ENCODE measurements around the gene PPWD1.
"Not testable (repeated sequence)": the region's sequence is repeated elsewhere in the genome, so short reads cannot be mapped to it uniquely, and the experiment has no call there.

Gene PPWD1

GRCh38 chr5:65562731-65563701 lies at the start of gene PPWD1, which contains the start of gene CENPK:
PPWD1 (plus strand) TSS chr5:65563296; CDS start chr5:65563311, 15 bp downstream.
CENPK (minus strand) TSS chr5:65563168; CDS start chr5:65554907, 8,261 bp downstream.
- peak; percentile 88 for DNase-seq

GRCh38 chr5:65525726-65526125 lies 37.4 kb upstream of the PPWD1 start:
- DNase-seq: no peak

GRCh38 chr5:65530904-65531303 lies 32.2 kb upstream of the PPWD1 start:
- DNase-seq: no peak

DNA sequence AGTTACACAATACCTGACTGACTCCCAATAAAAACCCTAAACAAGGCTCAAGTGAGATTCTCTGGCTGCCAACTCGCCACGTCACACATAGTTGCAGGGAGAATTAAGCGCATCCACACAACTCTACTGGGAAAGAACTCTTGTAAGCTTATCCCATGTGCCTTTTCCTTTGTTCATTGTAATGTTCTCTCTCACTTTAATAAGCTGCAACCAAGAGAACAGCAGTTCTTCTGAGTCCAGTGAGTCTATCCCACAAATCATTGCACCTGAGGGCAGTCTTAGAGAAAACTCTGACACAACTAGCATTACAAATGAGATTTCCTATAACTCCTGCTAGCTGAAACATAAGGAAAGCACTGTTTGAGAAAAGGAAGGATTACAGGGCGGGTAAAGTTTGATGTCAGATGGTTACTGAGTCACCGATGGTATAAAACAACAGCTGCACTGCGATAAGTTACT lies 27.5 kb upstream of the PPWD1 start:
- DNase-seq: no peak

DNA sequence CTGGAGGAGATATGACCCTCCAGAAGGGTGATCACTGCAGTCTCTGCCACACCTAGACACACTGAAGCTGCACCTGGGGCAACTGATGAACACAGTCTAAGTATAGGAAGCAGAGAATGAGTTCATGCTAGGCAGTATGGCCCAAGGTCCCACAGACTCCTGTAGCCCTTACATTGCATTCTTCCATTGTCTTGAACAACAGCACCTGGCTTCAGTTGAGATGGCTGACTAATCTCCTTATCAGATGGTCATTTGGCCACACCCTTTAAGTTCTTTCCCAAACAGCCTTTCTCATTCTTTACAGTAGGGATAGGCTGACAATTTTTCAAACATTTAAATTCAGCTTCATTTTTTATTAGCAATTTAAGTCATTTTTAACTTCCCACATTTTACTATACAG lies 23.3 kb upstream of the PPWD1 start:
- no peak for DNase-seq

GRCh38 chr5:65544473-65544872 lies 18.6 kb upstream of the PPWD1 start:
- DNase-seq: no peak

DNA sequence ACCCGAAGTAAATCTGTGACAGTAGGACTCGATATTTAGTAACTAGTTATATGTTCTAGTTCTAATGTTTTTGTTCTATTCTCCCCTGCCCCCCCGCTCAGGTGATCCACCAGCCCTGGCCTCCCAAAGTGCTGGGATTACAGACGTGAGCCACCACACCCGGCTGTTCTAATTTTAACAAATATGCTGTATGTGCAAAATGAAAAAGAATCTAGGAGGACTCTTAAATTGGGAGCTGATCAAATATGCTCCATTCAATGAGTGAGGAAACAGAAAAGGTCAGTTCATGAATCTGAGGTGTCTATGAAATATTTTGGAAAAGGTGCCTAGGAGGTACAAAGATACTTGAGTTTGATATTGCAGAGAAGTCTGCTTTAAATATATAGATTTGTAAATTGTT lies 17.0 kb upstream of the PPWD1 start:
- no peak for DNase-seq

GRCh38 chr5:65548281-65548680 lies 14.8 kb upstream of the PPWD1 start:
- DNase-seq: no peak

DNA sequence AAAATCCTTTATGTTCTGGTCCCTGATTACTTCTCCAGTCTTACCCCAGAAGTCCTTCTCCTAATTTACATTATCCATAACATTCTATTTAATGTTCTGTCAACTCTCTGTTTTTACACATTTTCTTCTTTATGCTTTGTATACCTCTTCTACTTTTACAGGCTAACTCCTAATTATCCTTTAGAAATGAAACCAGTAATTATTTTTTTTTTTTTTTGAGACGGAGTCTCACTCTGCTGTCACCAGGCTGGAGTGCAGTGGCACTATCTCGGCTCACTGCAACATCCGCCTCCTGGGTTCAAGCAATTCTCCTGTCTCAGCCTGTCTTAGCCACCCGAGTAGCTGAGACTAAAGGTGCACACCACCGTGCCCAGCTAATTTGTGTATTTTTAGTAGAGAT lies 9.2 kb upstream of the PPWD1 start:
- DNase-seq: no peak

GRCh38 chr5:65555287-65555686 lies 7.8 kb upstream of the PPWD1 start:
- no peak for DNase-seq

DNA sequence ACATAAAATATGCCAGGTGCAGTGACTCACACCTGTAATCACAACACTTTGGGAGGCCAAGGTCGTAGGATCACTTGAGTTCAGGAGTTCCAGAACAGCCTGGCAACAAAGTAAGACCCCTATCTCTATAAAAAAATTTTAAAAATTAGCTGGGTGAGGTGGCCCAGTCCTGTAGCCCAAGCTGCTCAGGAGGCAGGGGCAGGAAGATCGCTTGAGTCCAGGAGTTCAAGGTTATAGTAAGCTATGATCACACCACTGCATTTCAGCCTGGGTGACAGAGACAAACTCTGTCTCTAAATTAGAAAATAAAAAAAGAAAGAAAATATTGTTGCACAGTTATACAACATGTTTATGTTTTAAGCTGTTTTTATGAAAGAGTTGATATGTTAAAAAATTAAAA lies 6.9 kb upstream of the PPWD1 start:
- DNase-seq: no peak

DNA sequence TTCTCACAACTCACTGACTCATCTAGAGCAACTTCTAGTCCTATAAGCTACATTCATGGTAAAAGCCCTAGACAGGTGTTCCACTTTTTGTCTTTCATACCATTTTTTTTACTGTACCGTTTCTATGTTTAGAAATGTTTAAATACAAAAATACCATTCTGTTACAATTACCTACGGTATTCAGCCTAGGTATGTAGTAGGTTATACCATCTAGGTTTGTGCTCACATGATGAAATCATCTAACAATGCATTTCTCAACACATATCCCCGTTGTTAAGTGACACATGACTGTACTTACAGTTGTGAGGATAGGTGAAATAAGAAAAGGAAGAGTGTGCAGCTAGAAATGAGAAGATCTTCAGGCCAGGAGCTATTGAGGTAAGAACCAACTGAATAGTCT lies 6.4 kb upstream of the PPWD1 start:
- DNase-seq: no peak

GRCh38 chr5:65563777-65564176 lies 681 bp downstream of the PPWD1 start:
- no peak for DNase-seq

DNA sequence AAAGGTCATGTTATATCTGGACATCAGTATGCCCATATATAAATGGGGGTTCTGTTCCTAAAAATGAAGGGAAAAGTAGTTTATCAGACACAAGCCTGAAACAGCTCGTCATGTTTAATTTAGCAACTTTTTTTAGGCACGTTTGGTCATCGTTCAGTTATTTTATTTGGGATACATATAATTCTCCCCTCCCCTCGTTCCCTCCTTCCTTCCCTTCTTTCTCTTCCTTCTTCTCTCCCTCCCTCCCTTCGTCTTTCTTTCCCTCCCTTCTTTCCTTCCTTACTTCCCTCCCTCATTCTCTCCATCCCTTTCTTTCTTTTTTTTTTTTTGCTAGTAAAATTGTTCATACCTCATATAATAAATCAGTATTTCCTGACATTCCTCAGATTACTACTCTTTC lies 3.4 kb downstream of the PPWD1 start:
- DNase-seq: no peak

GRCh38 chr5:65570598-65571226 lies 7.6 kb downstream of the PPWD1 start:
- DNase-seq: no peak

DNA sequence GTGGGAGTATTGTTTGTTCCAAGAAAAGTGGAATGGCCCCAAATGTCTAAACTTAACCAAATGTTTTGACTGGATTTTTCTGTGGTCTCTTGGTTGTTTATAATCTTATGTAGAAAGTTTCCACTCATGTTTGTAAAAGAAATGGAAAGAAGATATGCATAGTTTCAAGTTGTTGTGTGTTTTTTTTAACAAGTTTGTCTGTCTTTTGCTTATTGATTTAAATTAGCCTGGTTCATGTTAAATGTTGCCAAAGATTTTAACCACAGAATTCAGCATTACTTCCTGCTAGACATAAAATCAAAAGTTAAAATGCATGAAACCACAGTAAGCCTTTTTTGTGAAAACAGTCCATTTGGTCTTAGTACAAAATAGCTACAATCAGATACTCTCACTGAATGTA lies 14.0 kb downstream of the PPWD1 start:
- no peak for DNase-seq

DNA sequence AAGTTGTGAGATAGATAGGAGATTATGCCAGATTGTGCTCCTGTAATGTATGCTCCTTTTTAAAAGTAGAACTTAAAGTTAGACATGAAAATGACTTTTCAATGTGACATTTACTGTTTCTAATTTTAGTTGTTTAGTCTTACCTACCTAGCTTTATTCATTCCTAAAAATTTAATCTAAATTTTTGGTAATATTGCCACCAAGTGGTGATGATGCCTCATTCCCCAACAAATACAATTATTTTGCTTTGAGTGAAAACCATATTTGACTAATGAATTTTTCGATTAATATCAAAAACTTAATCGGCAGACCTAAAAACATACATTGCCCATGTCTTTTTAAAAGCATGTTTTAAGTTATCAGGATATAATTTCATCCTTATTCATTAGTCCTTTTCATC lies 25.6 kb downstream of the PPWD1 start:
- DNase-seq: no peak

DNA sequence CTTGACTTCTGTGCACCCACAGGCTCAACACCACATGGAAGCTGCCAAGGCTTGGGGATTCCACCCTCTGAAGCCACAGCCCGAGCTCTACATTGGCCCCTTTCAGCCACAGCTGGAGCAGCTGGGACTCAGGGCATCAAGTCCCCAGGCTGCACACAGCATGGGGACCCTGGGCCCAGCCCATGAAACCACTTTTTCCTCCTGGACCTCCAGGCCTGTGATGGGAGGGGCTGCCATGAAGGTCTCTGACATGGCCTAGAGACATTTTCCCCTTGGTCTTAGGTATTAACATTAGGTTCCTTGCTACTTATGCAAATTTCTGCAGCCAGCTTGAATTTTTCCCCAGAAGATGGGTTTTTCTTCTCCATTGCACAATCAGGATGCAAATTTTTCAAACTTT lies 38.7 kb downstream of the PPWD1 start:
- DNase-seq: not testable (repeated sequence)

- no peak for DNase-seq
Measured at GRCh38 chr5:65611524-65611923, 48.4 kb downstream of the PPWD1 start.

DNA sequence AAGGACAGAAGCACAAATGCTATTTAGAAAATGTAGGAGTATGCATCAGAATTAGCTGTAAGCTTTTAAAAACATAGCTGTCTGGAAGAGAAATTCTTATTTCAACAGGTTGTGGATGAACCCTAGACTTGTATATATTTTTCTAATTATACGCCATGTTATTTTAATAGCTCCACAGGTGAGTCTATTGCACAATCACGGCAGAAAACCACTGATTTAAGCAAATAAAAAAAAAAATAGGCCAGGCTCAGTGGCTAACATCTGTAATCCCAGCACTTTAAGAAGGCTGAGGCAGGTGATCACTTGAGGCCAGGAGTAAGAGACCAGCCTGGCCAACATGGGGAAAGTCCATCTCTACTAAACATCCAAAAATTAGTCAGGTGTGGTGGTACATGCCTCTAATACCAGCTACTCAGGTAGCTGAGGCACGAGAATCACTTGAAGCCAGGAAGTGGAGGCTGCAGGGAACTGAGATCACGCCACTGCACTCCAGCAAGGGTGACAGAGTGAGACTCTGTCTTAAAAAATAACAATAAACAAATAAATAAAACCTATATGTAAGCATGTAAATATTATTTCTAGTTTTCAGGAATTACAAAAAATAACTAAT lies 49.3 kb downstream of the PPWD1 start:
- no peak for DNase-seq

- no peak for DNase-seq
Measured at GRCh38 chr5:65620021-65620420, 56.9 kb downstream of the PPWD1 start.

GRCh38 chr5:65621961-65622360 lies 58.9 kb downstream of the PPWD1 start:
- not testable (repeated sequence) for DNase-seq

- no peak for DNase-seq
Measured at GRCh38 chr5:65623482-65623881, 60.4 kb downstream of the PPWD1 start.

Data from NCI-H1105 (cell line).